Uterus (tissue), 4 donors: Measurements from ENCODE around the gene COMMD9. TPM values are rescaled to one million over a fixed set of nuclear protein-coding genes. Genes with fewer than 3 reads are reported as not detected.
"Not testable (repeated sequence)": the region's sequence is repeated elsewhere in the genome, so short reads cannot be mapped to it uniquely, and the experiment has no call there.

Experiments used
- DNase-seq, 2 donors: peaks; one replicate each; pipeline ENCODE4 v3.0.0-alpha.2; 2019 to 2020
- H3K27ac ChIP-seq, 2 donors: fragments of 200-600 bp; sonication (generic); 1 replicate in 1 of 2; 2 replicates in 1 of 2; pipeline ENCODE4 v1.5.1; 2016 to 2018
- H3K27me3 ChIP-seq, 2 donors: fragments of 200-600 bp; sonication (generic); one replicate each; pipeline ENCODE4 v1.5.1; 2018 to 2019; ENCODE audit warnings: control low read depth in 1 of 2
- H3K36me3 ChIP-seq, 2 donors: fragments of 200-600 bp; sonication (generic); one replicate each; pipeline ENCODE4 v1.5.1; 2019; ENCODE audit warnings: control low read depth in 1 of 2
- H3K4me1 ChIP-seq, 2 donors: fragments of 200-600 bp; sonication (generic); one replicate each; pipeline ENCODE4 v1.5.1; 2018 to 2019; ENCODE audit warnings: control low read depth in 1 of 2
- H3K4me3 ChIP-seq, 2 donors: fragments of 200-600 bp; sonication (generic); 1 replicate in 1 of 2; 2 replicates in 1 of 2; pipeline ENCODE4 v1.5.1; 2018 to 2019; ENCODE audit warnings: mild to moderate bottlenecking in 1 of 2
- H3K9me3 ChIP-seq, 2 donors: fragments of 200-600 bp; sonication (generic); one replicate each; pipeline ENCODE4 v1.5.1; 2019; ENCODE audit warnings: control low read depth in 1 of 2
- POLR2A ChIP-seq, 2 donors: fragments of 450-650 bp; IDR thresholded peaks; one replicate each; pipeline ENCODE4 v1.6.1; 2016; ENCODE audit warnings: antibody characterized with exemption in 2 of 2, mild to moderate bottlenecking in 1 of 2, moderate library complexity in 1 of 2
- intact Hi-C: fragments of 100-400 bp; cut with DNase I; formaldehyde crosslinking; loops from one replicate; pipeline ENCODE4 v1.15.1; 2023; ENCODE audit warnings: low total_unique reads
- total RNA-seq, 4 donors: library from RNA; depleted of rRNA in 3 of 4; stranded (reverse); fragments of >200 nt in 3 of 4; gene quantifications; one replicate each; pipeline versions ENCODE4 v1.1.0 to v1.2.4, GENCODE V29; 2014 to 2023
- TF ChIP-seq, protein P1 (sequence below), 4 experiments: fragments of 200-600 bp in 2 of 4; fragments of 450-650 bp in 2 of 4; sonication (generic) in 2 of 4; IDR thresholded peaks; one replicate each; pipeline ENCODE4 v1.5.1; 2016 to 2019; ENCODE audit warnings: antibody characterized with exemption in 4 of 4, mild to moderate bottlenecking in 2 of 4, moderate library complexity in 1 of 4
- donor health status: DM: yes; HTN: yes; CAD: no.

COMMD9 gene
- total RNA-seq, 4 donors from 2014 or later: 10.5 to 30.2 (median 22.8) TPM

- DNase-seq: no peak
- TF ChIP-seq POLR2A (IDR thresholded peaks at IDR 0.05): no peak
- TF ChIP-seq, protein P1, sequence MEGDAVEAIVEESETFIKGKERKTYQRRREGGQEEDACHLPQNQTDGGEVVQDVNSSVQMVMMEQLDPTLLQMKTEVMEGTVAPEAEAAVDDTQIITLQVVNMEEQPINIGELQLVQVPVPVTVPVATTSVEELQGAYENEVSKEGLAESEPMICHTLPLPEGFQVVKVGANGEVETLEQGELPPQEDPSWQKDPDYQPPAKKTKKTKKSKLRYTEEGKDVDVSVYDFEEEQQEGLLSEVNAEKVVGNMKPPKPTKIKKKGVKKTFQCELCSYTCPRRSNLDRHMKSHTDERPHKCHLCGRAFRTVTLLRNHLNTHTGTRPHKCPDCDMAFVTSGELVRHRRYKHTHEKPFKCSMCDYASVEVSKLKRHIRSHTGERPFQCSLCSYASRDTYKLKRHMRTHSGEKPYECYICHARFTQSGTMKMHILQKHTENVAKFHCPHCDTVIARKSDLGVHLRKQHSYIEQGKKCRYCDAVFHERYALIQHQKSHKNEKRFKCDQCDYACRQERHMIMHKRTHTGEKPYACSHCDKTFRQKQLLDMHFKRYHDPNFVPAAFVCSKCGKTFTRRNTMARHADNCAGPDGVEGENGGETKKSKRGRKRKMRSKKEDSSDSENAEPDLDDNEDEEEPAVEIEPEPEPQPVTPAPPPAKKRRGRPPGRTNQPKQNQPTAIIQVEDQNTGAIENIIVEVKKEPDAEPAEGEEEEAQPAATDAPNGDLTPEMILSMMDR (IDR thresholded peaks at IDR 0.05): no peak
These were observed 37.5 kb upstream of the COMMD9 start for GRCh38 chr11:36326524-36327419.

GRCh38 chr11:36325403-36325802, 36.2 kb upstream of the COMMD9 start:
- H3K36me3 ChIP-seq, H3K27ac ChIP-seq, H3K4me1 ChIP-seq, DNase-seq, intact Hi-C loops, H3K4me3 ChIP-seq, H3K27me3 ChIP-seq, H3K9me3 ChIP-seq: not testable (repeated sequence)

More at GRCh38 chr11:36326524-36327419, 37.5 kb upstream of the COMMD9 start:
- Histone ChIP-seq H3K4me3 (no peak overlapping the region), H3K9me3 (no peaks in the 10 kb centered on the region), H3K36me3 (no peaks in the 10 kb centered on the region), H3K4me1 (no peaks in the 10 kb centered on the region), H3K27me3 (no peaks in the 10 kb centered on the region), H3K27ac (no peak overlapping the region)
- intact Hi-C loops: no loop called here

DNA sequence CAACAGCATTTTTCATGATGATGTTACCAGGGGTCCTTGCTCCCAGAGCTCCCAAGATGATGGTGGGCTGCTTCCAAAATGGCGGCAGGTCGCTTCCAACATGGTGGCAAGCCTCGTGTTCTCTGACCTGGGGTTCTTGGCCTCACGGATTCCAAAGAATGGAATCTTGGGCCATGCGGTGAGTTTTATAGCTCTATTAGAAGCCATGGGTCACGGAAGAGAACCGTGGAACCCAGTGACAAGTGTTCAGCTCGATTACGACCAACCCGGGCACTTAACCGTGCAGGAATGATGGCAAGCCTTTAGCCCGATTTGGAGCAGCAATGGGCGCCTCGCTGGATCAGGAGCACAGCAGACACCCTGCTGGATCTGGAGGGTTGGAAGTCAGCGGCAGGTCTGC, 35.7 kb upstream of the COMMD9 start:
- DNase-seq, intact Hi-C loops, H3K36me3 ChIP-seq, H3K27ac ChIP-seq, H3K9me3 ChIP-seq, H3K27me3 ChIP-seq, H3K4me1 ChIP-seq, H3K4me3 ChIP-seq: not testable (repeated sequence)

DNA sequence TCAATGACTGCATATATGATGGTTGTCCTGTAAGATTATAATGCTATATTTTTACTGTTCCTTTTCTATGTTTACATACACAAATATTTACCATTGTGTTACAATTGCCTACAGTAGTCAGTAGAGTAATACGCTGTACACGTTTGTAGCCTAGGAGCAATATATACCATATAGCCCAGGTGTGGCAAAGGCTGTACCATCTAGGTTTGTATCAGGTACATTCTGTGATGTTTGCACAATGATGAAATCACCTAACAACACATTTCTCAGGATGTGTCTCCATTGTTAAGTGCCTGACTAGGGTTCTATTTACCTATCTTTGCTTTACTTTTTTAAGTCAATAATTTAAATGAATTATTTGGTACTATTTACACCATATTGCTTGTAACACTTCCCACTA, 28.8 kb upstream of the COMMD9 start:
- Histone ChIP-seq H3K9me3 (no peaks in the 10 kb centered on the region), H3K36me3 (no peaks in the 10 kb centered on the region), H3K27me3 (no peaks in the 10 kb centered on the region), H3K27ac (no peak overlapping the region), H3K4me3 (no peak overlapping the region), H3K4me1 (no peaks in the 10 kb centered on the region)
- no peak for DNase-seq
- intact Hi-C loops: no loop called here
- no peak for TF ChIP-seq POLR2A (IDR thresholded peaks at IDR 0.05)
- TF ChIP-seq, protein P1 (IDR thresholded peaks at IDR 0.05): no peak

DNA sequence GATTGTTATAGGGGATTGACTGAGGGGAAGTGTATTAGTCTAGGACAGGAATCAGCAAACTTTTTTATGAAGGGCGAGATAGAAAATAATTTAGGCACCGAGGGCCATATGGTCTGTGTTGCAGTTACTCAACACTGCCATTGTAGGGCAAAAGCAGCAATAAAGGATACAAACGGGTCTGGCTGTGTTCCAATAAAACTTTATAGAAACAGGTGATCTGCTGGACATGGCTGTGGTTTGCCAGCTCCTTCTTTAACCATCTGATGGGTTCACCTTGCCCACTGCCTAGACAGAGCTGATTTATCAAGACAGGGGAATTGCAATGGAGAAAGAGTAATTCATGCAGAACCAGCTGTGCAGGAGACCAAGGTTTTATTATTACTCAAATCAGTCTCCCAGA, 26.8 kb upstream of the COMMD9 start:
- intact Hi-C loops: no loop called here
- no peak for DNase-seq
- Histone ChIP-seq H3K36me3 (no peaks in the 10 kb centered on the region), H3K27me3 (no peaks in the 10 kb centered on the region), H3K4me3 (no peak overlapping the region), H3K4me1 (no peaks in the 10 kb centered on the region), H3K27ac (no peak overlapping the region), H3K9me3 (no peaks in the 10 kb centered on the region)
- TF ChIP-seq, protein P1 (IDR thresholded peaks at IDR 0.05): no peak

DNA sequence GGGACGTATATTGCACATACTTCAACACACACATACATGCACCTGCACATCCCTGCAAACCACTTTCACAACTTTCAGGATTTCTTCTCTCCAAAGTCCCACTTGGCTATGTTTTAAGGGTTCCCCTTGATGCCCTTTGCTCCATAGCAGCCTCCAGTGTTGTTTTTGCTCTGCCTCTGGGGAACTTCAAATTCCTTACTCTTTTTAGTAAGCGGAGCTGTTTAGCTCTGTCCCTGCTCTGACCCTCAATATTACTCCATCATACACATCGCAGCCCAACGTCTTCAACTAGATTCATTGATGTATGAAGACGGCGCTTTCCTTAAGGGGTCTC, 25.2 kb upstream of the COMMD9 start:
- intact Hi-C loops: no loop called here
- no peaks in the 10 kb centered on the region for H3K36me3 ChIP-seq
- TF ChIP-seq, protein P1 (IDR thresholded peaks at IDR 0.05): no peak
- no peak for TF ChIP-seq POLR2A (IDR thresholded peaks at IDR 0.05)

More for the DNA sequence above, 25.2 kb upstream of the COMMD9 start:
- Histone ChIP-seq H3K4me3 (no peak overlapping the region), H3K4me1 (no peaks in the 10 kb centered on the region), H3K27me3 (no peaks in the 10 kb centered on the region), H3K27ac (no peak overlapping the region), H3K9me3 (no peaks in the 10 kb centered on the region)
- DNase-seq: no peak
